Stimulated activated naive CD4-positive, alpha-beta T cell (primary cell): ENCODE measurements around the gene AK9.
"Not testable (repeated sequence)": the region's sequence is repeated elsewhere in the genome, so short reads cannot be mapped to it uniquely, and the experiment has no call there.

Source experiments
- DNase-seq, 6 experiments: peaks; one replicate each; lab custom pipeline; 2025; lab: John Stamatoyannopoulos, UW

Gene AK9

DNA sequence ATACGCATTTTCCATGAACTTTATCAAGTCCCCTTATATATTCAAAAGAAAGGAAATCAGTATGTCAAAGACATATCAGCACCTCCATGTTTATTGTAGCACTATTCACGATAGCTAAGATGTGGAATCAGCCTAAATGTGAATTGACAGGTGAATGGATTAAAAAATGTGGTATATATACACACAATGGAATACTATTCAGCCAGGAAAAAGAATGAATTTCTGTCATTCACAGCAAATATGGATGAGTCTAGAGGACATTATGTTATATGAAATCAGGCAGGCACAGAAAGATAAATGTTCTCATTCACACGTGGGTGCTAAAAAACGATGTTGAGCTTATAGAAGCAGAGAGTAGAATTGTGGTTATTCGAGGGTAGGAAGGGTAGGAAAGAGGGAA lies 5.4 kb upstream of the AK9 start:
- no peak for DNase-seq

DNA sequence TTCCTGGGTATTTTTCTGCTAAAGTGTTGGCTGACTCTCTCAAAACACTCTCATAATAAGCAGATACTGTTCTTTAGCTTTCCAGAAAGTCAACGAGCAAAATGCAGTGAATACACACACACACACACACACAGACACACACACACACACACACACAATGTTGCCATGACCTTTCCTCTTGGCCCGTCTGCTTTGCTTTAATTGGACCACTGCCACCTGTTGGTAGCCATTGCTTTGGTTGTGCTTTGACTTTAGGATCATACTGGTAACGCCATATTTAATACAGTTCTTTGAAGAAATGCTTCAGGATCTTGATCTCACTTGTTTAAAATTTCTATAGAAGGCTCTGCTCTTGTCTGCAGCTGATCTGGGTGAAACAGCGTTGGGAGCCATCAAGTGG lies 4.5 kb upstream of the AK9 start:
- no peak for DNase-seq

DNA sequence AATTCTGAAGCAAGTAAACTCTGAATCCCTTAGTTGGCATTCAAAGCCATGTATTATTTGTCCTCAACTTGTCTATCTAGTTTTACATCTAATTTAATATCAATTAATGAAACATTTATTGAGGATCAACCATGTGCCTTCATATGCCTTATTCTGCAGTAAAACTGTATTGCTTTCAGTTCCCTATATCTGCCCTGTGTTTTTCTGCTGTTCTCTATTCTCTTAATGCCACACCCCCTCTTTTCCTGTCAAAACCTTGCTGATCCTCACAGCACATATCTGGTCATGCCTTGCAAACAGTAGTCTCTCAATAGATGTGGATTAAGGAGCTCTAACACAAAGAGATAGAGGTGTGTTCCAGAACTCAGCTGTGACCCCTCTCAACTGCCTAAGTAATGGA lies 2.1 kb upstream of the AK9 start:
- no peak for DNase-seq

DNA sequence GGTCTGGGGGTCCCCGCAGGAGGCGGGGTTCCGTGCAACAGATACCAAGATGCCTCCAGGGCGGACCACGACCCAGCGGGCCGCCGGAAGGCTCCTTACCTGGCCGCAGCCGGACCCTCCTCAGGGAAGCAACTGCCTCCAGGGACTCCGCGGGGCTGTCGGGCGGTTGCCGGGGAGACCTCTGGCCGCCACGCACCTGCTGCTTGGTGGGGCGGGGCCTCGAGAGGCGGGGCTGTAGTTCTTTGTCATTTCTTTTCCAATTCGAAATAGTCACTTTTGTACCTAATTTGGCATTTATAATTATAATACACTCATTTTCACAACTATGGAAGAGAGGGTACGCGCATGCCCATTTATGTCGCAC lies 647 bp downstream of the AK9 start:
- DNase-seq, result peak in 5 of 6 experiments; percentile 38 to 72 (median 56)

DNA sequence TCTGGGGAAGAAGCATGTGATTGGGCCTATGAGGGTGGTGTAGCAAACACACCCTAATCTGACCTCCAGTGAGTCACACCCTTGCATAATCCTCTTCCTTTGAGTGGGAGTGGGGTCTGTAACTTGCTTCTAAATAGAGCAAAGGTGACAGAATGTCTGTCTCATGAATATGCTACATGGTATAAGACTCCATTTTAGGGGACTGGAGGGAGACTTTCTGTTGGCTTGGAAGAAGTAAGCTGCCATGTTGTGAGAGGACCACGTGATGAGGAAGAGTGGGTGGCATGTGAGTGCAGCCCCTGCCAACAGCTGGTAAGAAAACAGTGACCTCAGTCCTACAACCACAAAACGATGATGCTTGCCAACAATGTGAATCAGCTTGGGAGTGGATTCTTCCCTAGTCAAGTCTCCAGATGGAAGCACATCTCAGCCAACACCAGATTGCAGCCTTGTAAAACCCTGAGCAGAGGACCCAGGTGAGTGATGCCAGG lies 3.7 kb downstream of the AK9 start:
- DNase-seq, result no peak

DNA sequence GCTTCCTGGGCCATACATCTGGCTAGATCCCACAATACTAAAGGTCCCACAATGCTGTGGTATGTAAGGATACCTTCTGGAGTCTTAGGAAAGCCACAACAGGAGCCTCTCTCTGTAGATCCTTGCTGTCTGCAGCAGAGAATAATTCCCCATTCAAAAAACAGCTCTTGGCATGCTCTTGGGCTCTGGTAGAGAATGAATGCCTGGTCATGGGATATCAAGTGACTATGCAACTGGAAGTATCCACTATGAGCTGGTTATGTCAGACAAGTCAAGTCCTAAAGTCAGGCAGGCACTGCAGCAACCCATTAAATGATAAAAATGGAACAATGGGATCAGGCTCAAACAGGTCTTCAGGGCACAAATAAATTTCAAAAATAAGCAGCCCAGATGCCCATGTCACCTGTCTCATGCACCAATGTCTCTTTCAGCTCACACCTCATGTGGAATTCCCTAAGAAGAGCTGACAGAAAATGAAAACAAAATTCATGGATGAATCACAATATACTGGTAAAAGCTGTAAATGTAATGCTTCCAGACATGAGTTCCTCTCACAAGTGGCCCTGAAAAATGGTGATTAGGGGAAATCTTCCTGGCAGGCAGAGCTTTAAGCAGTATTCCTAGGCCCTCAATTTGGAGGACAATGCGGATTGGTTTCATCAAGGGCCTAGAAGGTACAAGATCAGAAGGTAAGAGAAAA lies 4.3 kb downstream of the AK9 start:
- no peak for DNase-seq

DNA sequence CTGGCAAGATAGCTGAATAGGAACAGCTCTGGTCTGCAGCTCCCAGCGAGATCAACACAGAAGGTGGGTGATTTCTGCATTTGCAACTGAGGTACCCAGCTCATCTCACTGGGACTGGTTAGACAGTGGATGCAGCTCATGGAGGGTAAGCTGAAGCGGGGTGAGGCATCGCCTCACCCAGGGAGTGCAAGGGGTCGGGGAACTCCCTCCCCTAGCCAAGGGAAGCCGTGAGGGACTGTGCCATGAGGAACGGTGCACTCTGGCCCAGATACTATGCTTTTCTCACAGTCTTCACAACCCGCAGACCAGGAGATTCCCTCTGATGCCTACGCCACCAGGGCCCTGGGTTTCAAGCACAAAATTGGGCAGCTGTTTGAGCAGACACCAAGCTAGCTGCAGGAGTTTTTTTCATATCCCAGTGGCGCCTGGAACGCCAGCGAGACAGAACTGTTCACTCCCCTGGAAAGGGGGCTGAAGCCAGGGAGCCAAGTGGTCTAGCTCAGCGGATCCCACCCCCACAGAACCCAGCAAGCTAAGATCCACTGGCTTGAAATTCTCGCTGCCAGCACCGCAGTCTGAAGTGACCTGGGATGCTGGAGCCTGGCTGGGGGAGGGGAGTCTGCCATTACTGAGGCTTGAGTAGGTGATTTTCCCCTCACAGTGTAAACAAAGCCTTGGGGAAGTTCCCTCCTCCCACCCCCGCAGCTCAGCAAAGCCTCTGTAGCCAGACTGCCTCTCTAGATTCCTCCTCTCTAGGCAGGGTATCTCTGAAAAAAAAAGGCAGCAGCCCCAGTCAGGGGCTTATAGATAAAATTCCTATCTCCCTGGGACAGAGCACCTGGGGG lies 12.1 kb downstream of the AK9 start:
- not testable (repeated sequence) for DNase-seq

DNA sequence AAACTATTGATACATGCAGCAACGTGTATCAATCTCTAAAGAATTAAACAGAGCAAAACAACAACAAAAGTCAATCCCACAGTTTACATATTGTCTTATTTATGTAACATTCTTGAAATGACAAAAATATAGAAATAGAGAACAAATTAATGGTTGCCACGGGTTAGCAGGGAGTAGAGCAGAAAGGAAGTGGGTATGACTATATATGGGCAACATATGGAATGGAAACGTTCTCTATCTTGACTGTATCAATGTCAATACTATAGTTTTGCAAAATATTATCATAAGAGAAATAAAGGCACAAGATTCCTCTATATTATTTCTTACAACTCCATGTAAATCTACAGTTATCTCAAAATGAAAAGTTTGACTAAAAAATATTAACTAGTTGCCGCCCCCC lies 12.8 kb downstream of the AK9 start:
- DNase-seq, result no peak

DNA sequence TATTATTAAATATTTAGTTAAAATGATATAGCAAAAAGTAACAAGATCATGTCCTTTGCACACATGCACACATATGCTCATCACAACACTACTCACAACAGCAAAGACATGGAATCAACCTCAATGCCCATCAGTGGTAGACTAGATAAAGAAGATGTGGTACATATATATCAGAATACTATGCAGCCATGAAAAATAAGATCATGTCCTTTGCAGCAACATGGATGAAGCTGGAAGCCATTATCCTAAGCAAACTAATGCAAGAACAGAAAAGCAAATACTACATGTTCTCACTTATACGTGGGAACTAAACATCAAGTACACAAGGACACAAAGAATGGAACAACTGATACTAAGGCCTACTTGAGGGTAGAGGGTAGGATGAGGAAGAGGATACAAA lies 14.3 kb downstream of the AK9 start:
- no peak for DNase-seq

DNA sequence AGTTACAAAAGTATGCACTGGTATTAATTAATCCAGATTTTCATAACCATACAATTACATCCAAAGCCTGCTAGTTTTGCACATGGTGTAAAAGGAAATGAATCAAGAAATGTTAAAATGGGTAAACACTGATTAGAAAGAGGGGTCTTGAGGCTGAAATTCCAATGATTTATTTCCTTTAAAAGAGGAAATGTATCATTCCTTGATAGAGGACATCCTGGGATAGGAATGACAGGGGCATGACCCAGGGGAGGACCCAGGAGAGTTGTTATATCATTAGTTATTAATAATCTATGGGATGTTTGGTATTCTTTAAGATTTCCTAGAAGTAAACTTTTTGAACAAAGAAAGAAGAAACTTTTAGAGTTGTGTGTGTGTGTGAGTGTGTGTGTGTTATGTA lies 18.2 kb downstream of the AK9 start:
- no peak for DNase-seq

DNA sequence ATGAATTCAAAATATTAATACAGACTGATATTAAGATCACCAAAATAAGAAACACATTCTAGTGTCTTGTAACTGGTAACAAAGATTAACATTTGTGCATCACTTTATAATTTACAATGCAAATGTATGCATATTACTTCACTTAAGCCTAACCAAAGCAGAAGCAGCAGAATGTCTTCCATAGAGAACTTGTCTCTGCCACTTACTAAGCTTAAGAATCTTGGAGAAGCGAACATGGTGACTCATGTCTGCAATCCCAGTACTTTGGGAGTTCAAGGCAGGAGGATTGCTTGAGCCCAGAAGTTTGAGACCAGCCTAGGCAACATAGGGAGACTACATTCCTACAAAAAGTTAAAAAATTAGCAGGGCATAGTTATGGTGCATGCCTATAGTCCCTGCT lies 18.8 kb downstream of the AK9 start:
- no peak for DNase-seq

DNA sequence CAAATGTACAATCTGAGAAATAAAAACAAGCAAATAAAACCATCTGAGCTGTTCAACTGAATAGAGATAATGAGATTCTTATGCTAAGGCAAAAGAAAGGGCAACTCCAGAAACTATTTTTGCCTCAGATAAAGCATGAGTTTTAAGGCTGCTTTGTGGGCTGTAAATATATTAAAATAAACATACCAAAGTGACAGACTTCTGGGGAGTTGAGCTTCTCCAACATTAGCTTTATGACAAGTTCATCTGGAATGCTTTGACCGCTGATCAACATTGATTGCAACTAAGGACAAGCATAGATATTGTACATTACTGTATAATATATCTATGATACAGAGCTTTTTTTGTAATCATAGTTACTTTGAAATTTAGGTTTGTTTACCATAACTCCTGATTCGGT lies 19.3 kb downstream of the AK9 start:
- DNase-seq, result no peak

DNA sequence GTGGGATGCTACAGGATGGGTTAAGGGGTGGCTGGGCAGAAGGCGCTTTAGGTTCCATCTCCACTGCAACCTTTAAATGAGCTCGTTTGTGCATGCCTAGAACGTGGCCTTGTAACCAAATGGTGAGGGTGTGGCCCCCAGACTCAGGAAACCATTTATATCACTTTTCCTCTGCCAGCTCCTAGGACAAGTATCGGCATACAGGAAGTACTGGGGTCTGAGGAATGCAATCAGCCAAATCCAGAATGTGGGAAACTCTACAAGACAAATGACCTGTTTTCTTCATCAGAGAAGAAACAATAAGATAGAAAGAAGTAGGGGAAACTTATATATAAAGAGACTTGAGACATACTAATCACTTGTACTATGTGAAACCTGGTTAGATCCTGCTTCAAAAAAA lies 21.2 kb downstream of the AK9 start:
- DNase-seq, result no peak

DNA sequence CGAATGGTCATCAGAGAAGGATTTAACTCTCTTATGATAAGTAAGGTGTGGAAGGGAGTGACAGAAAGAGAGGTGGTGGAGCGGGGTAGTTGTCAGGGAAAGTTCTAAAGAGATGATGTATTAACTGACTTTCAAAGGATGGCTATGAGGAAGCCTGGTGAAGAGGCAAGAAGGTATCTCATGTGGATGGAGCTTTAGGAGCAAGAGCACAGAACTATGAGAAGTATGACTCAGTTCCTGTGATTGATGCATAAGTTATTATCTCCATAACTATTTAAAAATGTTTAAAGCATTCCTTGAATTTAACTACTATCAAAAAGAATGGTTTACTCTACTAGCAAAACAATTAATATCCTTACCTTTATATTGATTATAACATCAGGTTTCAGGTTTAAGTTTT lies 28.8 kb downstream of the AK9 start:
- DNase-seq, result no peak

DNA sequence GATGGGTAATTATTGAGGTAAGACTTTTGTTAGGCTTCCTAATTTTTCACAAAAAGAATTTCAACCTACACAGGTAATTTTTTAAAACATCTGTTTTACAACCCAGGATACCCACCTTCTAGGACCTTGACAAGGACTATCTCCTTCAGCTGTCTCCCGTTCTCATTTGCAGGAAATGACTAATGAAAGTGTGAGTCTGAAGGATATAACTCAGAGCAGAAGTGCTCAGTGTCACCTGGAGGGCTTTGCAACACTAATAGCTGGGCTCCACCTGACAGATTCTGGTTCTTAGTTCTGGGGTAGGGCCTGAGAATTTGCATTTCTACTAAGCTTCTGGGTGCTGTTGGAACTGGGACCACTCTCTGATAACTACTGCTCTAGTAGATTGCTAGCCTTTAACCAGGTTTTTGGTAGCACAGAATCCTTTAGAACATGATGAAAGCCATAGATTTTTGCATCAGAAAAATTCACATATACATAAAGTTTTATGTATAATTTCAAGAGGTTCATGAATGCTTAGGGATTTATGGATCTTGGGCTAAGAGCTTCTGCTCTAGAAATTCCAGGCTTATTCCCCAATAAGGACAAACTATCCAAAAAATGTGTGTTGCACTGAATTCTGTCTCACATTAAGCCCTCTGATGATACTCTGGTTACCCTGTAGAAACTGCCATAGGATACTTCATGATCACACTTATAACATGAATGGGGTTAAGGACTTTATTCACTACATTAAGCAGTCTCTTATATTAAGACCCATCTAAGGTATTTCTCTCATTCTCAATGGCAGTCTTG lies 30.3 kb downstream of the AK9 start:
- no peak for DNase-seq

DNA sequence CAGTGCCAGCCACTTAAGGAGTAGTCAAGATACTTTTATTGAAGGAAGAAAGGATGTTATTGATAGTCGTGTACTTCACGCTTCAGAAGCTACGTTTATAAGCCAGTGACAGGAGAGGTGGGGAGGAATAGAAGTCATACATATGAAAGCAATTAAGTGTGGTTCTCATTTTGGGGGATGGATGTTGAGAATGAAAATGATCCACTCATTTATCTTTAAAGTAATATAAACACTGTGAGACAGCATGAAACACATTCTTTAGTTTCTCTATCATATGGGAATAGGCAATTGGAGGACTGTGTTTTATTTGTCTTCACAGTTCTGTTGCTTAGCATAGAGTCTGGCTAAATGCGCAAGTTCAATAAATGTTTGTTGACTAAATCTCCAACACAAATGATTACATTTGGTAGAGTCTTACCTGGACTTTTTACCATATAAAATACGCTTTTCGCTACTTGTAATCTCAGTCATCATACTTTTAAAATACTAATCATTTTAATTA lies 35.2 kb downstream of the AK9 start:
- DNase-seq, result no peak

DNA sequence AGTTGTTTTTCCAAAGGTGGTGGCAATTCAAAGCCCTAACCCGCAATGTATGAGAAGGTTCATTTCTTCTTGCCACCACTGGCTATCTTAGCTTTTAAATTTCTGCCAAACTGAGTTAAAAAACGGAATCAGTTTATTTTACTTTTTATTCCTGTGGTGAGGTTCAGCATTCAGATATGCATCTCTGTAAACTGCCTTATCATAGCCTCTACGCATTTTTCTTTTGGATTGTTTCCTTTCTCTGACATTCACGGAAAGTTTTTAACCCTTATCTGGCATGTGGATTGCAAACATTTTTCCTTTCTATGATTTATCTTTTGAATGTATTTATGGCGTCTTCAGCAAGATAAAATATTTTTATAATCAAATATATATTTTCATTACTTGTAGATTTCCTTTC lies 37.7 kb downstream of the AK9 start:
- no peak for DNase-seq

DNA sequence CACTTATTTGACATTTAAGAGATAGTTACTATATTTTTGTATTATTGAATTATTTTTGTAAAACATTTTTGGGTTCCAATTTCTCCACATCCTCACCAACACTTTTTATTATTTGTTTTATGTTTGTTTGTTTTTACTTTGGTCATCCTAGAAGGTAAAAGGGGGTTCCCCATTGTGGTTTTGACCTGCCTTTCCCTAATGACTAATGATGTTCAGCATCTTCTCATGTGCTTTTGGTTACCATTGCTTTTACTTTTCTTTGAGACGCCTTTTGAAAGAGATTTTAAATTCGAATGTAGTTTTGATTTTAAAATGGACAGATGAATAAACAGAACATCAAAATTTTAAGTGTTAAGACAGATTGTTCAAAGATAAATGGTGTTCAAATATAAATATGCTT lies 46.9 kb downstream of the AK9 start:
- DNase-seq, result no peak

DNA sequence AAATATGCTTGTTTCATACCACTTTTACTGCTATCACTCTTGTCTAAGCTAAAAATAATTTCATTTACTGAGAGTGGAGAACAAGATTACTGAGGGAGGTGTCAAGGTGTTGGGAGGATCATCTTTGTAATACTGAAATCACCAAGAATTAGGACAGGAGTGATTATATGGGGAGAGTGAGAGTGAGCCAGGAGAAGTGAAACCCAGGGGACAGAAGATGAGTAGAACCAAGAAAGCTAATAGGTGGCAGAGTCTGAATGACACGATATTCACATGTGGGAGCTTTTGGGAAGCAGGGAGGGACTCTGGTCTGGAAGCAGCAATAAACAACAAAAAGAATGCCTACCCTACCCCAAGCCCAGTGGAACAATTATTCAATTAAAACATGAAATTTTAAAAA lies 58.6 kb downstream of the AK9 start:
- no peak for DNase-seq

DNA sequence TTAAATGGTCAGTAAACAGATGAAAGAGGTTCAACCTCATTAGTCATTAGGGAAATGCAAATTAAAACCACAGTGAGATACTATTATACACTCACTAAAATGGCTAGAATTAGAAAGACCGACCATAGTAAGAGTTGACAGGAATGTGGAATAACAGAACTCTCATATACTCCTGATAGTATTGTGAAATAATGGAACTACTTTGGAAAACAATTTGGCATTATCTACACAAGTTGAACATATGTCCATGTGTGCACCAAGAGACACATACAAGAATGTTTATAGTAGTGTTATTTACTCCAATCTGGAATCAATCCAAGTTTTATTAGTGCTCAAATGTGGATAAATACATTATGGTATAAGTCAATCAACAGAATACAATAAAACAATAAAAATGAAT lies 59.6 kb downstream of the AK9 start:
- DNase-seq, result no peak

DNA sequence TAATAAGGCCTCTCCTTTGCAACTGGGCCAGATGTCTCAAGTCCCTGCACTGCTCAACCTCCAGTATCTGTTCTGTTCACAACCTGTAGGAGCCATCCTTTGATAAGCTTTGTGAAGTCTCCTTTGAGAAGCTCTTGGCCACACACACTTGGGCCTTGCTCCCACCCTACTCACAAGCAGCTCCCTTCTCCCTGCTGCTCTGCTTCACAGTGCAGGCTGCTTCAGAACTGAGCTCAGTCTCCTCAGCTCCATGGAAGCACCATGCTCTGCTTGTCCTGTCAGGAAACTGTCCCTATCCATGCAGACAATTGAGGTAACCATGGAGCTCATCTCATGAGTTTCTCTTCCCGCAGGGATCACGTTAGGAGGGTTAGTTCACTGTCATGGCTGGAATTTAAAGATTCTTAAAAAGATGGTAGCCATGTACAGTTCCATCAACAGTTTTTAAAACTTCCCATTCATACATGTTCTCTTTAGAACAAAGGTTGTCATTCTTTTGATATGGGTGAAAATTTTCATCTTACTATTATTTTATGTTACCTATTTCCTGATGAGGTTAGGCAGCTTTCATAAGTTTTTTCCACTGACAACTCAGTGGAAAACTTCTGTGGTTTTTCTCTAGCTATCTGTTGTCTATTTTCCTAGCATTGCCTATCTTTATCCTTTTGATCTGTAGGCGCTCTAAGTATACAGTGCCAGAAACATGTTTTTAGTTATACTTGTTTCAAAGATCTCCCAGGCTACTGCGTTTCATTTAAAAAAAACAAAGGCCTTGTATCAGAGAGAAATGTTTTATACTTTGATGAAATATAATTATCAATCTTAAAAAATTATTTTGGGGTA lies 62.6 kb downstream of the AK9 start:
- peak in 2 of 6 experiments; percentile 16 to 27 for DNase-seq

DNA sequence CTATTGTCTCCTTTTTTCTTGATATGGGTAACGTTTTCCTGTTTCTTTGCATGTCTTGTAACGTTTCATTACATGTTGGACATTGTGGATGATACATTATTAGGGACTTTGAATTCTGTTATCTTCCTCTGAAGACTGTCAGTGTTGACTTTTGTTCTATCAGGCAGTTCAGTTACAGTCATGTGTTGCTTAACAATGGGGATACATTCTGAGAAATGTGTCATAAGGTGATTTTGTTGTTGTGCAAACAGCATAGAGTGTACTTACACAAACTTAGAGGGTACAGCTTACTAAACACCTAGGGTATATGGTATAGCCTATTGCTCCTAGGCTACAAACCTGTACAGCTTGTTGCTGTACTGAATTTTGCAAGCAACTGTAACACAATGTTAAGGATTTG lies 64.7 kb downstream of the AK9 start:
- DNase-seq, result no peak
